Measurements from ENCODE around the gene SLC27A4.

- TF ChIP-seq POLR2A (IDR thresholded peaks at IDR 0.05; ENCODE audit: low read depth) (no peak), CTCF (IDR thresholded peaks at IDR 0.05) (no peak), POLR2AphosphoS5 (IDR thresholded peaks at IDR 0.05) (no peak)
Measured at GRCh38 chr9:128405077-128405779, 64.9 kb downstream of the SLC27A4 start.

All from esophagus muscularis mucosa (tissue), 3 donors.